ENCODE results near the gene HIP1. TPM values are rescaled to one million over a fixed set of nuclear protein-coding genes. Genes with fewer than 3 reads are reported as not detected.

The HIP1 gene
- polyA plus RNA-seq, 1 of the 3 experiments (the other 2 are of a cell fraction), result 11.3 TPM

GRCh38 chr7:75536940-75537538 is 201.7 kb downstream of the HIP1 start:
- H4K20me1 ChIP-seq (ENCODE audit: insufficient read depth), result no peaks in the 10 kb centered on the region
- H3K4me2 ChIP-seq, result no peak overlapping the region
- CTCF ChIA-PET, result interaction anchor here (0.8 kb wide), 1 partner anchor 538 kb away, joined by 3 read pairs; no protein-coding TSS in a partner anchor
- H3F3A ChIP-seq (replicated peaks; ENCODE audit: insufficient read depth), result peaks cover 14% of the 10 kb centered on the region
- no peaks in the 10 kb centered on the region for H3K9me2 ChIP-seq
- H2AFZ ChIP-seq (ENCODE audit: low read depth), result no peak overlapping the region
- no peaks in the 10 kb centered on the region for H3K4me1 ChIP-seq (ENCODE audit: control insufficient read depth in 1 of 2, insufficient read depth in 2 of 2, low read depth in 1 of 2, low read length in 1 of 2)
- POLR2A ChIA-PET, result no interaction called here
- no peak overlapping the region for H3K9ac ChIP-seq
- peaks cover 8 to 11% of the 10 kb centered on the region in 2 experiments for H3K36me3 ChIP-seq (replicated peaks in 1 of 2; ENCODE audit: control insufficient read depth in 1 of 2, insufficient read depth in 2 of 2, low read length in 1 of 2)
- TF ChIP-seq FOXJ3 (CRISPR knock-in tag; IDR thresholded peaks at IDR 0.05) (no peak), CTCF (IDR thresholded peaks at IDR 0.05) (no peak), TEAD4 (IDR thresholded peaks at IDR 0.05; ENCODE audit: borderline replicate concordance, insufficient read depth) (no peak), RCOR1 (IDR thresholded peaks at IDR 0.05; ENCODE audit: low read length) (no peak), USF2 (IDR thresholded peaks at IDR 0.05; ENCODE audit: borderline replicate concordance, low read depth, low read length) (no peak), ELF1 (IDR thresholded peaks at IDR 0.05) (no peak), GABPA (IDR thresholded peaks at IDR 0.05; ENCODE audit: low read depth) (no peak), FOSL2 (IDR thresholded peaks at IDR 0.05; ENCODE audit: borderline replicate concordance, low read depth) (no peak), MEF2A (IDR thresholded peaks at IDR 0.05; ENCODE audit: borderline replicate concordance, low read depth) (no peak), SIN3A (IDR thresholded peaks at IDR 0.05; ENCODE audit: borderline replicate concordance, low read depth, low read length) (no peak), TCF12 (IDR thresholded peaks at IDR 0.05) (no peak), SMC3 (IDR thresholded peaks at IDR 0.05; ENCODE audit: low read depth, low read length) (no peak), TAF1 (IDR thresholded peaks at IDR 0.05; ENCODE audit: borderline replicate concordance, low read depth, low read length) (no peak), MXI1 (IDR thresholded peaks at IDR 0.05; ENCODE audit: low read depth, low read length) (no peak), EZH2phosphoT487 (IDR thresholded peaks at IDR 0.05; ENCODE audit: borderline replicate concordance, low read depth) (no peak), NRF1 (IDR thresholded peaks at IDR 0.05; ENCODE audit: low read depth, low read length) (no peak), RAD21 (IDR thresholded peaks at IDR 0.05; ENCODE audit: low read length) (no peak), EP300 (IDR thresholded peaks at IDR 0.05; ENCODE audit: borderline replicate concordance in 1 of 2, low read depth in 1 of 2, low read length in 1 of 2) (no peak), RFX5 (IDR thresholded peaks at IDR 0.05; ENCODE audit: low read length) (no peak)
- no peaks in the 10 kb centered on the region for H3K27me3 ChIP-seq (ENCODE audit: insufficient read depth)
- no peaks in the 10 kb centered on the region for H3K9me3 ChIP-seq
- no peak for DNase-seq
- no peak overlapping the region for H3K27ac ChIP-seq (ENCODE audit: low read depth in 2 of 2, low read length in 1 of 2)
- H3K79me2 ChIP-seq (ENCODE audit: insufficient read depth), result no peaks in the 10 kb centered on the region
- no peak overlapping the region for H3K4me3 ChIP-seq (ENCODE audit: low read depth in 2 of 2, low read length in 1 of 2)
- 95% methylated on average over 18 of the region's 18 CpGs for WGBS (ENCODE audit: low lambda C conversion rate)
